Heart left ventricle (tissue), 13 donors: ENCODE measurements around the gene MAP3K21.

Source experiments
- POLR2A ChIP-seq, 2 donors: fragments of 450-650 bp; IDR thresholded peaks; one replicate each; pipeline ENCODE4 v1.6.1; 2017; ENCODE audit warnings: antibody characterized with exemption in 2 of 2, mild to moderate bottlenecking in 2 of 2, moderate library complexity in 2 of 2
- TF ChIP-seq, protein P1 (sequence below), 12 donors: fragments of 200-600 bp; sonication (generic) in 4 of 12; IDR thresholded peaks; one replicate each; pipeline versions ENCODE4 v1.5.0 to v1.8.0; 2018 to 2022; ENCODE audit warnings: antibody characterized with exemption in 12 of 12, mild to moderate bottlenecking in 5 of 12
- donor health status: ischemic (EF 13 %, LVEDD 7.1; RV severe dilation, severe dysfunction).
- donor health status: DM: no; HTN: yes; CAD: no.
- donor health status: DM: no; HTN: no; CAD: no.
- donor health status: ischemic (EF 25% LVEDD 6.9; RV normal size, moderate dysfunction).
- donor health status: ischemic (EF 25% LVEDD 5.7; RV mildly dilated, moderate dysfunction).
- donor health status: ischemic (EF 35%, LVEDD 5.7; RV mildly dilated, moderate dysfunction).
- donor health status: nonischemic (EF 11% LVEDD 7.7; RV severe dilation, severe dysfunction).
- donor health status: DM: yes; HTN: yes; CAD: no.
- donor health status: PGD.
- donor health status: ischemic (EF 29% LVEDD 5.4; RV normal size, mild dysfunction).
- donor health status: nonischemic (EF 23%, LVEDD 6.1; RV moderate dilation, normal function).

DNA sequence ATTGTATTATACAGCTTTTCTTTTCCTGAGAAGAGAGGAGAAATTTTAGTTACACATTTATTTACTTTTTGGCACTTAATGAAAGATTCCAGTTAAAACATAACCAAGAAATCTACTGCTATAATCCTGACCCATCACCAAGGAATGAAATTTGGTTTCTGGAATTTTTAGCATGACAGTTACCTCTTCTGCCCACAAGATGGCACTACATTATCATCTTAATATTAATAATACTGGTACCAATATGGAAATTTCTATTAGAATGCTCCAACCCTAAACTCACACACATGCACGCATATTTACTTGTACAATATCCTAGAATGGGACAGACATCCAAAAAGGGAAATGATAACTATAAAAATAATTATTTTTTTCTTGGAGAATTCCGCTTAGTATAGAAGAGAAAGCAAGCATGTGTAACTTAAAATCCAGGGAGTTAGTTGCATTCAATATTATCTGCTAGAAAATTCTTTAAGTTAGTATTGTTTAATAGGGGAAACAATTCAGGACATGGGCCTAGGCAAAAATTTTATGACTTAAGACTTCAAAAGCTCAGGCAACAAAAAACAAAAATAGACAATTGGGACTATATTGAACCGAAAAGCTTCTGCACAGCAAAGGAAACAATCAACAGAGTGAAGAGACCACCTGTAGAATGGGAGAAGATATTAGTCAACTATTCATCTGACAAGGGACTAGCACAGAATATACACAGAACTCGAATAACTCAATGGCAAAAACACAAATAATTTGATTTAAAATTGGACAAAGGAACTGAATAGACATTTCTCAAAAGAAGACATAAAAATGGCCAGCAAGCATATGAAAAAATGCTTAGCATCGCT, 37.4 kb downstream of the MAP3K21 start:
- TF ChIP-seq, protein P1, sequence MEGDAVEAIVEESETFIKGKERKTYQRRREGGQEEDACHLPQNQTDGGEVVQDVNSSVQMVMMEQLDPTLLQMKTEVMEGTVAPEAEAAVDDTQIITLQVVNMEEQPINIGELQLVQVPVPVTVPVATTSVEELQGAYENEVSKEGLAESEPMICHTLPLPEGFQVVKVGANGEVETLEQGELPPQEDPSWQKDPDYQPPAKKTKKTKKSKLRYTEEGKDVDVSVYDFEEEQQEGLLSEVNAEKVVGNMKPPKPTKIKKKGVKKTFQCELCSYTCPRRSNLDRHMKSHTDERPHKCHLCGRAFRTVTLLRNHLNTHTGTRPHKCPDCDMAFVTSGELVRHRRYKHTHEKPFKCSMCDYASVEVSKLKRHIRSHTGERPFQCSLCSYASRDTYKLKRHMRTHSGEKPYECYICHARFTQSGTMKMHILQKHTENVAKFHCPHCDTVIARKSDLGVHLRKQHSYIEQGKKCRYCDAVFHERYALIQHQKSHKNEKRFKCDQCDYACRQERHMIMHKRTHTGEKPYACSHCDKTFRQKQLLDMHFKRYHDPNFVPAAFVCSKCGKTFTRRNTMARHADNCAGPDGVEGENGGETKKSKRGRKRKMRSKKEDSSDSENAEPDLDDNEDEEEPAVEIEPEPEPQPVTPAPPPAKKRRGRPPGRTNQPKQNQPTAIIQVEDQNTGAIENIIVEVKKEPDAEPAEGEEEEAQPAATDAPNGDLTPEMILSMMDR (IDR thresholded peaks at IDR 0.05), result peak; percentile 59 to 76 (median 72)
- no peak for TF ChIP-seq POLR2A (IDR thresholded peaks at IDR 0.05)
